Hepatocyte (in vitro differentiated cells): Measurements from ENCODE around the gene NRTN.

Experiments used
- EZH2 ChIP-seq: fragments of 200-600 bp; sonication (generic); IDR thresholded peaks from 2 replicates; pipeline ENCODE4 v1.6.1; 2016; ENCODE audit warnings: antibody characterized with exemption, mild to moderate bottlenecking, borderline replicate concordance
- TF ChIP-seq, protein P1 (sequence below): fragments of 200-600 bp; sonication (generic); IDR thresholded peaks from 2 replicates; pipeline ENCODE4 v1.5.1; 2016; ENCODE audit warnings: antibody characterized with exemption, mild to moderate bottlenecking; ENCODE audit not compliant: poor library complexity

DNA sequence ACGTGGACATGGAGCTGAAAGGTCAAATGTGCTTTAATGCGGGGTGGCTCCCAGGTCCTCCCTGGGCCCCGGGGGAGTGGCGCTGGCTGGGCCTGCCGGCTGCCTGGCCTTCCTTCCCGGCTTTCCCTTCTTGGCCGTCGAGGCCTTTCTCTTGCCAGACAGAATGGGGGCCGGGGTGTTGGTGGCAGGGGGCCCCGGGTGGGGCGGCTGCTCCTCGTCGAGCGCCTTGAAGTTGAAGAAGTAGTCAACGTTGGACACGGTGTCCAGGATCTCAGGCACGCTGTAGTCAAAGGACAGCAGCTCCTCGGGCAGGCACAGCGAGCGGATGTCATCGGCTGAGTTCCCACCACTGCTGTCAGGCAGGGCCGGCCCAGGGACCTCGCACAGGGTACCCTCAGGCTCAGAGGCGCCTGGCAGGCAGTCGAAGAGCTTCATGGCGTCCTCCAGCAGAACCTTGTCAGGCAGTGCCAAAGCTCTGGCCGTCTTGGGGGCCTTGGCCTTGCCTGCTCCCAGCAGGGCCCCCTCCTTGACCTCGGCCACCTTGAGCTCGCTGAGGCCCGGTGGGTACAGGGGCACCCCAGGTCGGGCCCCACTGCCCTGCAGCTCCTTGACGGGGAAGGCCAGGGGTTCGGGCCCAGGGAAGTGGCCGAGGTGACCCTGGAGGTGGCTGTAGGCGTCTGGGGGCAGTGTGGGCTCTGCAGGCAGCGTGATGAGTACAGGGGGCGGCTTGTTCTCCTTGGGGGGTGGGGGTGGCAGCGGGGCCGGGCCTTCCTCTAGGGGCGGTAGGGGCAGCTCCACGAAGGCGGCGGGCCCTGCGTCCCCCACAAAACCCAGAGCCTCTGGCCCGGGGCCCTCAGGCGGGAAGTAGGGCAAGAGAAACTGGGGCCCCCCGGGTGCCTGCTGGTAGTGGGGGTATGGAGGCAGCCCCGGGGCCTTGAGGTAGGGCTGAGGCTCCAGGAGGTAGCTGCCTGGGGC, 21.6 kb upstream of the NRTN start:
- TF ChIP-seq, protein P1, sequence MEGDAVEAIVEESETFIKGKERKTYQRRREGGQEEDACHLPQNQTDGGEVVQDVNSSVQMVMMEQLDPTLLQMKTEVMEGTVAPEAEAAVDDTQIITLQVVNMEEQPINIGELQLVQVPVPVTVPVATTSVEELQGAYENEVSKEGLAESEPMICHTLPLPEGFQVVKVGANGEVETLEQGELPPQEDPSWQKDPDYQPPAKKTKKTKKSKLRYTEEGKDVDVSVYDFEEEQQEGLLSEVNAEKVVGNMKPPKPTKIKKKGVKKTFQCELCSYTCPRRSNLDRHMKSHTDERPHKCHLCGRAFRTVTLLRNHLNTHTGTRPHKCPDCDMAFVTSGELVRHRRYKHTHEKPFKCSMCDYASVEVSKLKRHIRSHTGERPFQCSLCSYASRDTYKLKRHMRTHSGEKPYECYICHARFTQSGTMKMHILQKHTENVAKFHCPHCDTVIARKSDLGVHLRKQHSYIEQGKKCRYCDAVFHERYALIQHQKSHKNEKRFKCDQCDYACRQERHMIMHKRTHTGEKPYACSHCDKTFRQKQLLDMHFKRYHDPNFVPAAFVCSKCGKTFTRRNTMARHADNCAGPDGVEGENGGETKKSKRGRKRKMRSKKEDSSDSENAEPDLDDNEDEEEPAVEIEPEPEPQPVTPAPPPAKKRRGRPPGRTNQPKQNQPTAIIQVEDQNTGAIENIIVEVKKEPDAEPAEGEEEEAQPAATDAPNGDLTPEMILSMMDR = no peak
- TF ChIP-seq EZH2 = no peak
